GM12875 (cell line): ENCODE measurements around the gene MECR.

ENCODE experiments used
- H3K4me3 ChIP-seq: one replicate; pipeline ENCODE4 v1.5.1; 2011; ENCODE audit warnings: low read depth, low read length, control low read depth
- TF ChIP-seq, protein P1 (sequence below): IDR thresholded peaks from 2 replicates; pipeline ENCODE4 v1.5.1; 2011; ENCODE audit warnings: low read depth, mild to moderate bottlenecking, control low read depth, inconsistent platforms, low read length, moderate library complexity, borderline replicate concordance; ENCODE audit not compliant: insufficient read depth

MECR gene

DNA sequence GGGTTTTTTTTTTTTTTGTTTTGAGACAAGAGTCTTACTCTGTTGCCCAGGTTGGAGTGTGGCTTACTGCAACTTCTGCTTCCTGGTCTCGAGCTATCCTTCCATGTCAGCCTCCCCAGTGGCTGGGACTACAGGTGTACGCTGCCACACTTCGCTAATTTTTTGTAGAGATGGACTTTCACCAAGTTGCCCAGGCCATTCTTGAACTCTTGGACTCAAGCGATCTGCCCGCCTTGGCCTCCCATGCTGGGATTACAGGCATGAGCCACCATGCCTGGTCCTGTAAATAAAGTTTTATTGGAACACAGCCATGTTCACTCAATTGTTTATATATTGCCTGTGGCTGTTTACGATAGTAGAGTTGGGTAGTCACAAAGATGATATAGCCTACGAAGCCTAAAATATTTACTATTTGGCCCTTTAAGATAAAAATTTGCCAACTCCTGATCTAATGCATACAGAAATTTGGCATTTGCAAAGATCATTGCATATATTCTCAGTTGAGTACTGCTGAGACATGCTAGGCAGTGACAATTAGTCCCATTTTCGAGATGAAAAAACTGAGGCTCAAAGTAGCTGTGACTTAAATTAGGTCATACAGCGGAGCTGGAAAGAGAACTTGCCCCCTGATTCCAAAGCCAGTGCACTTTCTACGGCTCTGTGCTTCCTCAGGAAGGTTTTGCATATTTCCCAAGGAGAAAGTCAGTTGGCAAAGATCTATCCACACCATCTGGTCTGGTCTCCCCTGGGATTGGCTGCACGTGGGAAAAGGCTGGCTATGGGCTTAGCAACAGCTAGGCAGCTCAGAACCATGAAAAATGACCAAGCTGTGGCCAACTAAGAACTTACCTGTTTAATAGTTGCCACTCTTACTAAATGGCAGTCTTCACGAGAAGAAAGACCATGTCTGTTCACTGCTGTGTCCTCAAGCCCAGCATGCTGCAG is 19.4 kb downstream of the MECR start:
- TF ChIP-seq, protein P1, sequence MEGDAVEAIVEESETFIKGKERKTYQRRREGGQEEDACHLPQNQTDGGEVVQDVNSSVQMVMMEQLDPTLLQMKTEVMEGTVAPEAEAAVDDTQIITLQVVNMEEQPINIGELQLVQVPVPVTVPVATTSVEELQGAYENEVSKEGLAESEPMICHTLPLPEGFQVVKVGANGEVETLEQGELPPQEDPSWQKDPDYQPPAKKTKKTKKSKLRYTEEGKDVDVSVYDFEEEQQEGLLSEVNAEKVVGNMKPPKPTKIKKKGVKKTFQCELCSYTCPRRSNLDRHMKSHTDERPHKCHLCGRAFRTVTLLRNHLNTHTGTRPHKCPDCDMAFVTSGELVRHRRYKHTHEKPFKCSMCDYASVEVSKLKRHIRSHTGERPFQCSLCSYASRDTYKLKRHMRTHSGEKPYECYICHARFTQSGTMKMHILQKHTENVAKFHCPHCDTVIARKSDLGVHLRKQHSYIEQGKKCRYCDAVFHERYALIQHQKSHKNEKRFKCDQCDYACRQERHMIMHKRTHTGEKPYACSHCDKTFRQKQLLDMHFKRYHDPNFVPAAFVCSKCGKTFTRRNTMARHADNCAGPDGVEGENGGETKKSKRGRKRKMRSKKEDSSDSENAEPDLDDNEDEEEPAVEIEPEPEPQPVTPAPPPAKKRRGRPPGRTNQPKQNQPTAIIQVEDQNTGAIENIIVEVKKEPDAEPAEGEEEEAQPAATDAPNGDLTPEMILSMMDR = no peak
- no peak overlapping the region for H3K4me3 ChIP-seq

DNA sequence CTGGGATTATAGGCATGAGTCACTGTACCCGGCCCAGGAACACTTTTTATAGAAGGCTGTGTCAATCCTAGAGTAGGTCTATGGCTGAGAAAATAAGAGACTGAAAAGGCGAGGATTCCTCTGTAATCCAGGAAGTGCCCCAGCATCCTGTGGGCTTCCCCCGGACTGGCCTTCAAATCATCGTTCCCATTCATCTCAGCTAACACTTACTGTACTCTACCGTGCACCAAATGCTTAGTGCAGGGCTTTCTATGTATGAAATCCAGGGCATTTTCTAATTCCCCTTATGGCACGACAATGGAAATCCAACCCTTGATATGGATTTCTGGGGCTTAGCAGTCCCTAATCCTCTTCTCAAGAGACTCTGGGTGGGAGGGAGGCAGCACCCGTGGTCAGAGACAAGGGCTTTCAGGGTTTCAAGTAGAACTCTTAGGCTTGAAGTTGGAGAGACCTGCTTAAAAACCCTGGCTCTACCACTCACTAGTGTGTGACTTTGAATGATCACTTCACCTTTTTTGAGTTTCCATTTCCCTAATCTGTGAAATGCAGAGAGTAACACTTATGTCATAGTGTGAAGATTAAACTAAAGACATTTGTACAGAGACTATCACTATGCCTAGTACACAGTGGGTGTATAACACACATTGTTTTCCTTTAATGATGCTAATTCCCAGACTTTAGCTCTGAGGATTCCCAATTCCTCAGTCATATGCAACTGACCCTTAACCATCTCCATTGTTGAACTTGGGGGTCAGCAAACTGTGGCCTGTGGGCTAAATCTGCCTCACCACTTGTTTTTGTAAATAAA is 20.3 kb downstream of the MECR start:
- H3K4me3 ChIP-seq = no peak overlapping the region

DNA sequence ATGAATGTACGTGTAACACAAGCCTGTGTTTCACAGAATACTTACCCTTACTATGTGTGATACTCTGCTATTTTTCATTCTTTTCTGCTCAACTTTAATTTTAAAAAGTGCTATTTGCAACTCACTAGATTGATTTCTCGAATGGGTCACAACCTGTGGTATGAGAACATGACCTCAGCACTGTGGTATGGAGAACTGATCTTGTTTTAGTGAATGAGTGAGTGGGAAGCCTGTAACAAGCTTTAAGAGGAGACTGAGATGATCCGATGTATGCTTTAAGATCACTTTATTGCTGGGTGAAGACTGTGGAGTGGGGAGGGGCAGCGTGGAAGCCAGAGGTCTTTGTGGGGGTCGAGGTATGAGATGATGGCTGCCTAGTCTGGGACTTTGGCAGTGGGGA is 21.6 kb downstream of the MECR start:
- TF ChIP-seq, protein P1 = no peak
- no peak overlapping the region for H3K4me3 ChIP-seq

More for the DNA sequence above, 20.3 kb downstream of the MECR start:
- TF ChIP-seq, protein P1 = no peak

- H3K4me3 ChIP-seq = no peak overlapping the region
- TF ChIP-seq, protein P1 = no peak
Measured at GRCh38 chr1:29208442-29208841, 22.3 kb downstream of the MECR start.

- TF ChIP-seq, protein P1 = peak; percentile 93
- no peak overlapping the region for H3K4me3 ChIP-seq
Measured at GRCh38 chr1:29202584-29203340, 28.0 kb downstream of the MECR start.

DNA sequence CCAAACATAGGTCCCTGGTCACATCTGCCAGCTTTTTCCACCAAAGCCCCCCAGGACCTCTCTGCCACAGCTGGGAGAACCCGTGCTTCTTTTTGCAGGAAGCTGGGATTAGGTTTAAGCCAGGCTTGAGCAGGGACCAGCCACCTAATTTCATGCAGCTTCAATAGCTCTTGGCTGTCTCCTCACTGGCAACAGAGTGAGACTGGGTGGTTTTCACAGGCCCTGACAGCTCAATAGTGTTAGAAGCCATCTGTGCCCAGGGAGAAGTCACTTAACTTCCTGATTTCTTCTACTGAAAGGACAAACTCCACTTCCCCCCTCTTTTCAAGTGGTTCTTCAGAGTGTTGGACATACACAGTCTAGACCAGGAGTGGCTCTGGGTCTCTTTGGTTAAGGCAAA is 28.7 kb downstream of the MECR start:
- TF ChIP-seq, protein P1 = no peak
- H3K4me3 ChIP-seq = no peak overlapping the region
